Endothelial cell of umbilical vein (primary cell): Measurements from ENCODE around the gene CDH22.

Experiments
- CTCF ChIP-seq, 2 donors: IDR thresholded peaks; 1 replicate in 1 of 2; 2 replicates in 1 of 2; pipeline ENCODE4 v1.5.1; 2011; ENCODE audit warnings: low read length in 2 of 2, mild to moderate bottlenecking in 2 of 2, moderate library complexity in 2 of 2, control low read depth in 1 of 2, inconsistent platforms in 1 of 2, low read depth in 1 of 2; ENCODE audit not compliant: insufficient read depth in 1 of 2; ENCODE audit errors: extremely low read depth in 1 of 2
- EZH2 ChIP-seq: IDR thresholded peaks from 2 replicates; pipeline ENCODE4 v1.6.1; 2012; ENCODE audit warnings: borderline replicate concordance, low read depth, mild to moderate bottlenecking, moderate library complexity, low read length, inconsistent platforms; ENCODE audit not compliant: severe bottlenecking
- POLR2A ChIP-seq: IDR thresholded peaks from 2 replicates; pipeline ENCODE4 v1.6.1; 2012; ENCODE audit warnings: low read depth, mild to moderate bottlenecking, control low read depth, low read length

GRCh38 chr20:46307139-46307998 lies 929 bp downstream of the CDH22 start:
- peak; percentile 75 to 88 for TF ChIP-seq CTCF (IDR thresholded peaks at IDR 0.05; ENCODE audit: extremely low read depth in 1 of 2, insufficient read depth in 1 of 2, low read depth in 1 of 2, low read length in 2 of 2)
- no peak for TF ChIP-seq POLR2A
- TF ChIP-seq EZH2, result peak; percentile 90
